Epithelial cell of esophagus (primary cell): Measurements from ENCODE around the gene STOX2.

Experiments used
- DNase-seq: peaks from one replicate; pipeline ENCODE4 v3.0.0; 2010; ENCODE audit warnings: low read depth
- H3K4me3 ChIP-seq: 2 replicates; pipeline ENCODE4 v1.5.1; 2011; ENCODE audit warnings: mild to moderate bottlenecking, low read length, control low read depth
- TF ChIP-seq, protein P1 (sequence below): IDR thresholded peaks from 2 replicates; pipeline ENCODE4 v1.5.1; 2011; ENCODE audit warnings: low read depth, mild to moderate bottlenecking, low read length, control low read depth, inconsistent platforms; ENCODE audit not compliant: insufficient read depth; ENCODE audit errors: missing control alignments

Gene STOX2

DNA sequence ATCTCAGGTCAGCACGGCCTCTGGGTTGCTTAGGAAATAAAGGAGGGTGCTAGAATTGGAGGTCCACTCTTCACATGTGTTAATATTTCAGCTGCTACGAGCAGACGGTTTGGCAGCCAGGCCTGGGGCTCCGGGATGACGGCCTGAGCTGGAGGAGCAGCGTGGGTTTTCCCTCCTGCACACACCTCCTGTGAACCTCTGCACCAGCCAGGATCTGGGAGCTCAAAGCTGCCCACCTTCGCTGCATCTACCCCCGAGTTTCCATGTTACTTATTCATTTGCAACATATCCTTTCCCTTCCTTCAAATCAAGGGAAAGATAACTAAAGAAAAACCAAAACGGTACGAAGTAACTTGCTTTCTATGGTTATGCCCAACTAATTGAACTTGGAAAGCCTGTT, 13.6 kb downstream of the STOX2 start:
- TF ChIP-seq, protein P1, sequence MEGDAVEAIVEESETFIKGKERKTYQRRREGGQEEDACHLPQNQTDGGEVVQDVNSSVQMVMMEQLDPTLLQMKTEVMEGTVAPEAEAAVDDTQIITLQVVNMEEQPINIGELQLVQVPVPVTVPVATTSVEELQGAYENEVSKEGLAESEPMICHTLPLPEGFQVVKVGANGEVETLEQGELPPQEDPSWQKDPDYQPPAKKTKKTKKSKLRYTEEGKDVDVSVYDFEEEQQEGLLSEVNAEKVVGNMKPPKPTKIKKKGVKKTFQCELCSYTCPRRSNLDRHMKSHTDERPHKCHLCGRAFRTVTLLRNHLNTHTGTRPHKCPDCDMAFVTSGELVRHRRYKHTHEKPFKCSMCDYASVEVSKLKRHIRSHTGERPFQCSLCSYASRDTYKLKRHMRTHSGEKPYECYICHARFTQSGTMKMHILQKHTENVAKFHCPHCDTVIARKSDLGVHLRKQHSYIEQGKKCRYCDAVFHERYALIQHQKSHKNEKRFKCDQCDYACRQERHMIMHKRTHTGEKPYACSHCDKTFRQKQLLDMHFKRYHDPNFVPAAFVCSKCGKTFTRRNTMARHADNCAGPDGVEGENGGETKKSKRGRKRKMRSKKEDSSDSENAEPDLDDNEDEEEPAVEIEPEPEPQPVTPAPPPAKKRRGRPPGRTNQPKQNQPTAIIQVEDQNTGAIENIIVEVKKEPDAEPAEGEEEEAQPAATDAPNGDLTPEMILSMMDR, result no peak
- H3K4me3 ChIP-seq, result no peak overlapping the region
- no peak for DNase-seq

DNA sequence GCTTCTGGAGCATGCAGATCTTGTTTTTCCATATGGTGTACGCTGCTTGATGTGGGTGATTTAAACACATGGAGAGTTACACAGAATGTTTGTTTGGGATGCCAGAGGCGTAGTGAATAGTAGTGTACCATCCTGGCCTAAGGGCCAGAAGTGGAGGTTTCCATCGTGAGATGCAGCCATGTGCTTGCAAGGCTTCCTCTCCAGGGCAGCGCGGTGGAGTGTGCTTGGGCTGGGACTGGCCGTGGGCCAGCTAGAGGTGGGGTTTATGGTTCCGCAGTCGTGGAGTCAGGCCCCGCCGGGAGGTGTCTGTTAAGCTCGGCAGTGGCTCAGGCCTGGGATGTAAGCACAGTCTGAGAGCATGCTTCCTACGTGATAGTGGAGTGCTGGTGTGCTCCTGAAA, 14.0 kb downstream of the STOX2 start:
- TF ChIP-seq, protein P1, result no peak
- H3K4me3 ChIP-seq, result no peak overlapping the region
- DNase-seq, result no peak

DNA sequence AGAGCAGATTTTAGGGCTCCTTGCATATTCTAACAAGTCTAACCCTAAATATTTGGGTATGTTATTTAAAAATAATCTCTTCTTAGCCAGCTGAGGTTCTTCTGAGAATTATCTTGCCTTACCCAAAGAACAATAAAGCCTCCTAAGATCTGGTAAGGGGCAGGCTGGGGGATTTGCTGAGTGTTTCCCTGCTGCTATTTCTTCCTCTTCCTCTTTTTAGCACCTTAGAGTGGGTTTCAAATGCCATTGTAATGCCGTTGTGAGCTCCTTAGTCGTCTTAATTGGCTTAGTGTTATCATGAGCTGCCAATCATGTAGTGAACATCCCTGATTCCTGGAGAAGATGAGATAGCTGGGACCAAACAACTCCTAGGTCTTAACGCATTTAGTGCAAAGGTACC, 15.4 kb downstream of the STOX2 start:
- no peak for DNase-seq
- H3K4me3 ChIP-seq, result no peak overlapping the region
- TF ChIP-seq, protein P1, result no peak

DNA sequence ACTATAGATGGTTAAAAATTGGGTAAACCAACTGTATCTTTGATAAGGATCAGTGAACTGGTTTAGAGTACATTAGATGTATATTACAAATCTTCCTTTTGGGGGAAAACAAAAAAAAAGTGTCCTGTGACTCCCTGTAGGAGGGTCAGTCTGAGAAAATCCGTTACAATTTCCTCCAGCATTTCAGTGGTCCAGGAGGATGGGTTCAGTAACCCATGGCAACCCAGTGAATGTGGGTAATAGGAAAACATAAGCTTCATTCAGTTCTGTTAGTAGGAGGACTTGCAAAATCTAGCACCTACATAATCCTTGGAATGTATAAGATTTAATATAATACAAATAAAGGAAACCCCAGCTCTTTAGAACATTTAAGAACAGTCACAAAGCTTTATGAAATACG, 16.2 kb downstream of the STOX2 start:
- no peak overlapping the region for H3K4me3 ChIP-seq
- no peak for DNase-seq
- TF ChIP-seq, protein P1, result no peak

DNA sequence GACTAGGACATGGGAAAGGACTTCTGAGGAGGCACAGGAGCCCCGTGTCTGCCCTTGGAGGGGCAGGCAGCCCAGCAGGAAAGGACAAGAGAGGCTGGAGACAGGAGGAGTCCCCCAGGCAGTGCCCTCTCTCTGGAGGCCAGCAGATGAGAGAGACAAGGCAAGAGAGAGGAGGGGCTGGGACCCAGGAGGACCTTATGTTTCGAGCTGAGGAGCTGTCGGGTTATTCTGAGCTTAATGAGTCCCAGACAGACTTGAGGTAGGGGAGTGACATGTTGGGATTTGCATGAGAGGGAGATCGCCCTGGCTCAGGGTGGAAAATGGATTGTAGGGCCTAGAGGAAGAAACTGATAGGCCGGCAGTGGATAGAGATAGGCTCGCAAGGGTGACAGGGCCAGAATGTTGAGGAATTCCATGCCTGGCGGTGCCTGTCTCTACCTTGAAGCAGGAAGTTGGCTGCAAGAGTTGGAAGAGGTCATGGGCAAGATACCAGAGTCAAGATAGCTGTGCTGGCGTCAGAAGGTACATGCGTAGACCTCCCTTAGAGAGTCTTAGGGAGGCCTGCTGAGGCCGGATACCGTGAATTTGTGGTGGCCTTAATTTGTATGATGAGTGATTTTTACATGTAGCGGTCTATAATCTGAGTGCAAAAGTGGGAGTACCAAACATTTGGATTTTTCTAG, 19.4 kb downstream of the STOX2 start:
- TF ChIP-seq, protein P1, result no peak
- no peak overlapping the region for H3K4me3 ChIP-seq
- DNase-seq, result no peak

DNA sequence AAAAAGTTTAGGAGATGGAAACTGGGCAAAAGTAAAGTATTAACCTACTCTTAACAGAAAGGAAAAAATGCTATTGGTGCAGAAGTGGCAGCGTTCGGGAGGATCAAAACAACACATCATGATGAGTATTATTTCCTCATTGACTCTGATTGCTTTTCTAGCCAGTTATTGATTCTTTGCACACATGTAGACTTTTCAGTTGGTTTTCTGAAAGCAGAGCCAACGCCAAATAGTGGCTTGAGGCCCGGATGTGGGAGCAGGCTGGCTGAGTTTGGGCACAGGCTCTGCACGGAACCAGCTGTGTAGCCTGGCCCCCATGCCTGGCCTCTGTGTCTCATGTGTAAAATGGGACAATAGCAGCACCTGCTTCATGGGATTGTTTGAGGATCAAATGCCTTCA, 21.8 kb downstream of the STOX2 start:
- H3K4me3 ChIP-seq, result no peak overlapping the region
- no peak for DNase-seq
- TF ChIP-seq, protein P1, result no peak

DNA sequence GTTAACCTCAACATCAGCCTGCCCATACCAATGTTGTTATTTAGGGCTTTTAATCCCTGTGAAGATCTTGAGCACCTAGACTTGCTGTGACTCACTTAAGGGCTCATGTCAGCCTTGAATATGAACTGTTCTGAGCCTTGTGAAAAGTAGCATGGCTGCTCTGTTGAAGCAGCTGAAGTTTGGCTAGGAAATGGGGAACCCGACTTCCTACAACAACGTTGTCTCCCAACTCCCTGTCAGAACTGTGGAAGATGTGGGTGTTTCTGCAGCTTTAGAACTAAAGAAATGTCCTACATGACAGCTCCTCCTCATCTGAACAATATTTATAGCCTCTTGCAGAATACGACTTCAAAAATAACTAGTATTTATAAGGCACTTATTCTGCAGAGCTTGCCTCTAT, 27.5 kb downstream of the STOX2 start:
- TF ChIP-seq, protein P1, result no peak
- DNase-seq, result no peak
- no peak overlapping the region for H3K4me3 ChIP-seq
